Suprapubic skin (tissue), 4 donors: Measurements from ENCODE around the gene MUCL3. TPM values are rescaled to one million over a fixed set of nuclear protein-coding genes. Genes with fewer than 3 reads are reported as not detected.

Experiments
- DNase-seq, 2 donors: peaks; one replicate each; pipeline ENCODE4 v3.0.0-alpha.2; 2019; ENCODE audit warnings: low spot score in 2 of 2
- H3K27ac ChIP-seq: fragments of 200-600 bp; sonication (generic); one replicate; pipeline ENCODE4 v1.5.1; 2019
- H3K27me3 ChIP-seq: fragments of 200-600 bp; sonication (generic); one replicate; pipeline ENCODE4 v1.5.1; 2019
- H3K36me3 ChIP-seq: fragments of 200-600 bp; sonication (generic); one replicate; pipeline ENCODE4 v1.5.1; 2019
- H3K4me1 ChIP-seq: fragments of 200-600 bp; sonication (generic); one replicate; pipeline ENCODE4 v1.5.1; 2019
- H3K4me3 ChIP-seq: fragments of 200-600 bp; sonication (generic); one replicate; pipeline ENCODE4 v1.5.1; 2019; ENCODE audit warnings: mild to moderate bottlenecking
- H3K9me3 ChIP-seq: fragments of 200-600 bp; sonication (generic); one replicate; pipeline ENCODE4 v1.5.1; 2019
- CTCF ChIP-seq, 2 donors: fragments of 200-600 bp in 1 of 2; fragments of 450-650 bp in 1 of 2; sonication (generic) in 1 of 2; IDR thresholded peaks; one replicate each; pipeline ENCODE4 v1.5.1; 2016 to 2019; ENCODE audit warnings: antibody characterized with exemption in 2 of 2, mild to moderate bottlenecking in 1 of 2, moderate library complexity in 1 of 2
- EP300 ChIP-seq: sonication (generic); formaldehyde crosslinking; IDR thresholded peaks from one replicate; pipeline ENCODE4 v1.6.1; 2017; ENCODE audit warnings: antibody characterized with exemption
- POLR2A ChIP-seq, 2 donors: fragments of 450-650 bp; IDR thresholded peaks; one replicate each; pipeline ENCODE4 v1.6.1; 2017; ENCODE audit warnings: antibody characterized with exemption in 2 of 2, mild to moderate bottlenecking in 2 of 2, moderate library complexity in 2 of 2
- POLR2AphosphoS5 ChIP-seq, 3 donors: sonication (generic); formaldehyde crosslinking; IDR thresholded peaks; one replicate each; pipeline ENCODE4 v1.6.1; 2017; ENCODE audit warnings: antibody characterized with exemption in 3 of 3
- WGBS: methylation state at CpG from one replicate; pipeline ENCODE4 v1.1.5; 2018; 5-methylcytosine and 5-hydroxymethylcytosine counted together
- total RNA-seq, 4 donors: library from RNA; depleted of rRNA; stranded (reverse); fragments of >200 nt; gene quantifications; one replicate each; pipeline ENCODE4 v1.1.0, GENCODE V29; 2016

The MUCL3 gene
- total RNA-seq, 4 donors from 2014 or later: not detected

GRCh38 chr6:30893666-30894065 is 47.1 kb upstream of the MUCL3 start:
- peaks cover 26% of the 10 kb centered on the region for H3K4me1 ChIP-seq
- no peaks in the 10 kb centered on the region for H3K27me3 ChIP-seq
- DNase-seq: no peak
- H3K4me3 ChIP-seq: no peak overlapping the region
- 91% methylated on average over 8 of the region's 8 CpGs for WGBS
- no peak overlapping the region for H3K27ac ChIP-seq
- TF ChIP-seq CTCF (IDR thresholded peaks at IDR 0.05) (no peak), POLR2A (IDR thresholded peaks at IDR 0.05) (no peak), EP300 (no peak), POLR2AphosphoS5 (IDR thresholded peaks at IDR 0.05) (no peak)
- H3K9me3 ChIP-seq: no peaks in the 10 kb centered on the region
- H3K36me3 ChIP-seq: peaks cover 97% of the 10 kb centered on the region

DNA sequence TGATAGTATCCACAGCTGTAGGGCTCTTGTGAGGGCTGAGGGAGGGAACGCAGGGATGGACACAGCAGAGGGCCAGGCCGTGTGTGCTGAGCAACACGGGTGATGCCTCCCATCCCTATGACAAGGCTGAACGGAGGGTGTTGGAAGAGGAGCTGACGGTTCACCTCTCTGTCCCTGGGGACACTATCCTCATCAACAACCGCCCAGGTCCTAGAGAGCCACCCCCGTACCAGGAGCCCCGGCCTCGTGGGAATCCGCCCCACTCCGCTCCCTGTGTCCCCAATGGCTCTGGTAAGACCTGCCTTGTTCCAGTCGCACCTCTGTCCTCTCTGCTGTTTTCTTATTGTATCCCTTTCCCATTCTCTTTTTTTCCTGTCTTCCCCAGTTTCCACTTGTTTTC is 46.4 kb upstream of the MUCL3 start:
- no peak overlapping the region for H3K27ac ChIP-seq
- no peak overlapping the region for H3K4me3 ChIP-seq
- H3K27me3 ChIP-seq: no peaks in the 10 kb centered on the region
- TF ChIP-seq POLR2AphosphoS5 (IDR thresholded peaks at IDR 0.05) (no peak), POLR2A (IDR thresholded peaks at IDR 0.05) (no peak), CTCF (IDR thresholded peaks at IDR 0.05) (no peak), EP300 (no peak)
- peaks cover 19% of the 10 kb centered on the region for H3K4me1 ChIP-seq
- 83% methylated on average over 12 of the region's 12 CpGs for WGBS
- peaks cover 97% of the 10 kb centered on the region for H3K36me3 ChIP-seq
- no peaks in the 10 kb centered on the region for H3K9me3 ChIP-seq
- DNase-seq: no peak

DNA sequence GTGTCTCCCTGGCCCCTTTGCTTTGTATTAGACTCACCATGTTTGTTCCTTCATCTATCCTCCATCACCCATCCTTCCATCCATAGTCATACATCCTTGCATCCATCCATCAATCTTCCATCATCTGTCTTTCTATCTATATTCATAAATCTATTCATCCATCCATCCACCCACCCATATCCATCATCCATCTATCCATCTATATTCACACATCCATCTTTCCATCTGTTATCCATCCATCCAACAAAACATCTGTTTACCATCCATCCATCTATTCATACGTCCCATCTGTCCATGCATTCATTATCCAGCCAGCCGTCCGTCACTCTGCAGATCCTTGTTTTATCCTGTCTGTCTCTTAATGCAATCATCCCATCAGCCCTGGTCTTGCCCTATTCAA is 45.8 kb upstream of the MUCL3 start:
- Histone ChIP-seq H3K4me1 (peaks cover 13% of the 10 kb centered on the region), H3K4me3 (no peak overlapping the region), H3K9me3 (no peaks in the 10 kb centered on the region), H3K36me3 (peaks cover 97% of the 10 kb centered on the region), H3K27ac (no peak overlapping the region), H3K27me3 (no peaks in the 10 kb centered on the region)
- WGBS: 92% methylated on average over 3 of the region's 3 CpGs
- no peak for DNase-seq
- TF ChIP-seq POLR2A (IDR thresholded peaks at IDR 0.05) (no peak), POLR2AphosphoS5 (IDR thresholded peaks at IDR 0.05) (no peak), EP300 (no peak), CTCF (IDR thresholded peaks at IDR 0.05) (no peak)

GRCh38 chr6:30895343-30895742 is 45.4 kb upstream of the MUCL3 start:
- H3K27me3 ChIP-seq: no peaks in the 10 kb centered on the region
- TF ChIP-seq POLR2A (IDR thresholded peaks at IDR 0.05): no peak
- TF ChIP-seq POLR2AphosphoS5 (IDR thresholded peaks at IDR 0.05): no peak
- TF ChIP-seq CTCF (IDR thresholded peaks at IDR 0.05): no peak
- TF ChIP-seq EP300: no peak
- H3K27ac ChIP-seq: no peak overlapping the region
- no peak for DNase-seq
- no peaks in the 10 kb centered on the region for H3K9me3 ChIP-seq
- peaks cover 93% of the 10 kb centered on the region for H3K36me3 ChIP-seq
- no peak overlapping the region for H3K4me3 ChIP-seq
- 75% methylated on average over 10 of the region's 10 CpGs for WGBS
- peaks cover 9% of the 10 kb centered on the region for H3K4me1 ChIP-seq

DNA sequence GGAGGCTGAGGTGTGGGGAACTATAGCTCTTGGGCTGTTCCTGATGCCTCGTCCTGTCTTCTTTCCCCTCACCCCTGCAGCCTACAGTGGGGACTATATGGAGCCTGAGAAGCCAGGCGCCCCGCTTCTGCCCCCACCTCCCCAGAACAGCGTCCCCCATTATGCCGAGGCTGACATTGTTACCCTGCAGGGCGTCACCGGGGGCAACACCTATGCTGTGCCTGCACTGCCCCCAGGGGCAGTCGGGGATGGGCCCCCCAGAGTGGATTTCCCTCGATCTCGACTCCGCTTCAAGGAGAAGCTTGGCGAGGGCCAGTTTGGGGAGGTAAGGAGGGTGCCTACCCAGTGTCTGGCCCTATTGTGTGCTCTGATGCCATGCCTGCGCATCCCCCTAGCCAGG is 44.2 kb upstream of the MUCL3 start:
- H3K4me3 ChIP-seq: no peak overlapping the region
- H3K27me3 ChIP-seq: no peaks in the 10 kb centered on the region
- 81% methylated on average over 9 of the region's 13 CpGs for WGBS
- no peak for TF ChIP-seq CTCF (IDR thresholded peaks at IDR 0.05)
- no peak for TF ChIP-seq EP300
- no peak for TF ChIP-seq POLR2AphosphoS5 (IDR thresholded peaks at IDR 0.05)
- TF ChIP-seq POLR2A (IDR thresholded peaks at IDR 0.05): no peak
- H3K4me1 ChIP-seq: no peaks in the 10 kb centered on the region
- no peak for DNase-seq
- no peak overlapping the region for H3K27ac ChIP-seq
- H3K36me3 ChIP-seq: peaks cover 84% of the 10 kb centered on the region
- H3K9me3 ChIP-seq: no peaks in the 10 kb centered on the region
